Sigmoid colon (tissue), 7 donors: Measurements from ENCODE around the gene MKKS. TPM values are rescaled to one million over a fixed set of nuclear protein-coding genes. Genes with fewer than 3 reads are reported as not detected.
A peak's percentile ranks its signal among the peaks of the same experiment; 100 is the strongest.

Experiments
- DNase-seq: peaks from one replicate; pipeline ENCODE4 v3.0.0-alpha.2; 2019
- H3K27ac ChIP-seq, 4 donors: fragments of 200-600 bp; sonication (generic); one replicate each; pipeline ENCODE4 v1.5.1; 2016 to 2019; ENCODE audit warnings: mild to moderate bottlenecking in 1 of 4
- H3K27me3 ChIP-seq, 3 donors: fragments of 200-600 bp; sonication (generic); one replicate each; pipeline ENCODE4 v1.5.1; 2019; ENCODE audit warnings: mild to moderate bottlenecking in 1 of 3
- H3K36me3 ChIP-seq, 4 donors: fragments of 200-600 bp; sonication (generic); one replicate each; pipeline ENCODE4 v1.5.1; 2016 to 2019
- H3K4me1 ChIP-seq, 4 donors: fragments of 200-600 bp; sonication (generic); one replicate each; pipeline ENCODE4 v1.5.1; 2017 to 2019
- H3K4me3 ChIP-seq, 4 donors: fragments of 200-600 bp; sonication (generic); one replicate each; pipeline ENCODE4 v1.5.1; 2017 to 2019; ENCODE audit warnings: mild to moderate bottlenecking in 2 of 4, moderate library complexity in 1 of 4
- H3K9me3 ChIP-seq, 4 donors: fragments of 200-600 bp in 3 of 4; sonication (generic) in 3 of 4; one replicate each; pipeline versions ENCODE4 v1.5.1 to v1.6.1; 2013 to 2019
- EP300 ChIP-seq, 4 donors: sonication (generic); formaldehyde crosslinking; IDR thresholded peaks; one replicate each; pipeline ENCODE4 v1.6.1; 2017; ENCODE audit warnings: antibody characterized with exemption in 4 of 4
- POLR2A ChIP-seq, 2 donors: fragments of 450-650 bp; IDR thresholded peaks; one replicate each; pipeline ENCODE4 v1.6.1; 2016; ENCODE audit warnings: antibody characterized with exemption in 2 of 2, mild to moderate bottlenecking in 2 of 2, moderate library complexity in 2 of 2
- POLR2AphosphoS5 ChIP-seq, 4 donors: sonication (generic); formaldehyde crosslinking; IDR thresholded peaks; one replicate each; pipeline ENCODE4 v1.6.1; 2017; ENCODE audit warnings: antibody characterized with exemption in 4 of 4
- WGBS, 2 donors: extraction: QIAGEN DNeasy Blood & Tissue Kit; methylation state at CpG; one replicate each; pipeline ENCODE4 v1.1.7; 2013; 5-methylcytosine and 5-hydroxymethylcytosine counted together
- intact Hi-C: fragments of 100-400 bp; cut with DNase I; formaldehyde crosslinking; loops from one replicate; pipeline ENCODE4 v1.15.1; 2023
- polyA plus RNA-seq, 3 donors: library from polyadenylated mRNA; stranded (reverse); fragments of 200-250 nt; gene quantifications; one replicate each; pipeline ENCODE4 v1.2.3, GENCODE V29; 2013
- total RNA-seq, 4 donors: library from RNA; depleted of rRNA; stranded (reverse); fragments of >200 nt; gene quantifications; one replicate each; pipeline ENCODE4 v1.1.0, GENCODE V29; 2016
- TF ChIP-seq, protein P1 (sequence below), 4 experiments: fragments of 450-650 bp in 3 of 4; fragments of 200-600 bp in 1 of 4; IDR thresholded peaks; one replicate each; pipeline ENCODE4 v1.5.1; 2016 to 2019; ENCODE audit warnings: antibody characterized with exemption in 4 of 4, mild to moderate bottlenecking in 3 of 4, moderate library complexity in 2 of 4
- donor health status: healthy with polysubstance abuse.
- donor health status: Bipolar disorder and iron deficiency.
- donor health status: healthy.

Gene MKKS
- total and polyA plus RNA-seq, 7 donors = 16.2 to 29.8 (median 19.9) TPM

DNA sequence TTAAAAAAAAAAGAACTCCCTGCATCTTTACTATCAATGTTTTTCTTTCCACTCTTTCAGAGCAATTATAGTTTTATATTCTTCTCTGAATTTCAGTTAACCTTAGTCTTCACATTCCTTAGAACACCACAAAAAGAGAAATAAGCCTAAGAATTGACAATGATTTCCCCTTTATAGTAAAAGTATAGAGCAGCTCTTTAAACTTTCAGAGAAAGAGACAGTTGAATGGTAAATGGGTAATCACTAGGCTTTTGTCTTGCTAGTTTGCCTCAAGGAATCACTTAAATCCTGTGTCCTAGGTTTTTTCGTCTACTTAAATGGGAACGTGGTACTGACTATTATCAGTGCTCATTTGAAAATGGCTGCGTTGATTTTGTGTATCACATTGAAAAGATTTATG, 32.8 kb upstream of the MKKS start:
- no peak for TF ChIP-seq EP300 (IDR thresholded peaks at IDR 0.05)
- no peak for TF ChIP-seq POLR2A (IDR thresholded peaks at IDR 0.05)
- TF ChIP-seq, protein P1, sequence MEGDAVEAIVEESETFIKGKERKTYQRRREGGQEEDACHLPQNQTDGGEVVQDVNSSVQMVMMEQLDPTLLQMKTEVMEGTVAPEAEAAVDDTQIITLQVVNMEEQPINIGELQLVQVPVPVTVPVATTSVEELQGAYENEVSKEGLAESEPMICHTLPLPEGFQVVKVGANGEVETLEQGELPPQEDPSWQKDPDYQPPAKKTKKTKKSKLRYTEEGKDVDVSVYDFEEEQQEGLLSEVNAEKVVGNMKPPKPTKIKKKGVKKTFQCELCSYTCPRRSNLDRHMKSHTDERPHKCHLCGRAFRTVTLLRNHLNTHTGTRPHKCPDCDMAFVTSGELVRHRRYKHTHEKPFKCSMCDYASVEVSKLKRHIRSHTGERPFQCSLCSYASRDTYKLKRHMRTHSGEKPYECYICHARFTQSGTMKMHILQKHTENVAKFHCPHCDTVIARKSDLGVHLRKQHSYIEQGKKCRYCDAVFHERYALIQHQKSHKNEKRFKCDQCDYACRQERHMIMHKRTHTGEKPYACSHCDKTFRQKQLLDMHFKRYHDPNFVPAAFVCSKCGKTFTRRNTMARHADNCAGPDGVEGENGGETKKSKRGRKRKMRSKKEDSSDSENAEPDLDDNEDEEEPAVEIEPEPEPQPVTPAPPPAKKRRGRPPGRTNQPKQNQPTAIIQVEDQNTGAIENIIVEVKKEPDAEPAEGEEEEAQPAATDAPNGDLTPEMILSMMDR (IDR thresholded peaks at IDR 0.05) = no peak
- TF ChIP-seq POLR2AphosphoS5 (IDR thresholded peaks at IDR 0.05) = no peak
- Histone ChIP-seq H3K27me3 (no peaks in the 10 kb centered on the region), H3K36me3 (no peaks in the 10 kb centered on the region), H3K27ac (peak overlapping the region in 2 of 4 donors; percentile 60 to 72), H3K9me3 (no peaks in the 10 kb centered on the region), H3K4me3 (no peak overlapping the region), H3K4me1 (peaks cover 0 to 45% (median 29%) of the 10 kb centered on the region in 4 donors)
- 76 to 83% methylated on average over 3 of the region's 3 CpGs for WGBS, 2 donors
- DNase-seq = no peak
- intact Hi-C loops = loop anchor here (5.0 to 10.0 kb wide), 2 partner anchors 808 to 1075 kb away; no protein-coding TSS in a partner anchor

DNA sequence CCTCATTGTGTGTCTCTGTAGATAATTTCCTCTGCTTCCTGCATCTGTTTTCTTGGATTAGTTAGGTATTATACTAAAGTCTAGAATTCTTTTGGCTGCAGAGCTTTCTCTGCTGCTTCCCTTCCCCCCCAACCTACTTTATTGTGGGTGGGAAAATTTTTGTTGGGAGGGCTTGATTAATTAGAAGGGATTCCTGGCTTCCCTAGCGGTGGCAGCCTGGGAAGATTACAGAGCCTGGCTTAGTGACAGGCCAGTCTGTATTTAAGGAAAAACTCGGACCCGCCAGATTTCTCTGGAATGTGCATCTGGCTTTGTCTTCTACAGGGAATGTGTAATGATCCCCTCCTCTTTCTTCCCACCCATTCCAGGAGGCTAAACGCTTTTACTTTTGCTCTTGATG, 32.3 kb upstream of the MKKS start:
- no peaks in the 10 kb centered on the region for H3K36me3 ChIP-seq
- H3K4me1 ChIP-seq = peaks cover 0 to 45% (median 29%) of the 10 kb centered on the region in 4 donors
- intact Hi-C loops = loop anchor here (5.0 to 10.0 kb wide), 2 partner anchors 808 to 1076 kb away; no protein-coding TSS in a partner anchor
- 67 to 87% methylated on average over 4 of the region's 4 CpGs for WGBS, 2 donors
- H3K4me3 ChIP-seq = no peak overlapping the region
- peak overlapping the region in 3 of 4 donors; percentile 3 to 72 (median 60) for H3K27ac ChIP-seq
- no peaks in the 10 kb centered on the region for H3K9me3 ChIP-seq
- DNase-seq = no peak
- no peaks in the 10 kb centered on the region for H3K27me3 ChIP-seq
- TF ChIP-seq POLR2A (IDR thresholded peaks at IDR 0.05) (no peak), POLR2AphosphoS5 (IDR thresholded peaks at IDR 0.05) (no peak), EP300 (IDR thresholded peaks at IDR 0.05) (no peak)
- TF ChIP-seq, protein P1 (IDR thresholded peaks at IDR 0.05) = no peak

DNA sequence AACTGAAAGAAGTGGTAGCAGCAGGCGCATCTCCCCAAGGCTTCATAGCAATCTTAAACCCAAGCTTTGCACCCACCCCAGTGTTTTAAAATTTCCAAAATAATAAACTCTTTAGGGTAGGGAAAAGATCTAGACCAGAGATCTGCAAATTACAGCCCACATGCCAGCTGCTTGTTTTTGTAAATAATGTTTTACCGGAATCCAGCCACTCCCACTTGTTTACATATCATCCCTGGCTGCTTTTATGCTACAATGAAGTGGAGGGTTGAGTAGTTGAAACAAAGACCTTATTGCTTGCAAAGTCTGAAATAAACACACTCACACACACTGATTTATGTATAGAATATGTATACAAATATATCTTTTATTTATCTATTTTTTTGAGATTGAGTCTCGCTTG, 31.1 kb upstream of the MKKS start:
- H3K27ac ChIP-seq = no peak overlapping the region
- peaks cover 0 to 44% (median 27%) of the 10 kb centered on the region in 4 donors for H3K4me1 ChIP-seq
- H3K36me3 ChIP-seq = no peaks in the 10 kb centered on the region
- no peaks in the 10 kb centered on the region for H3K9me3 ChIP-seq
- H3K4me3 ChIP-seq = no peak overlapping the region
- no peak for DNase-seq
- 63 to 80% methylated on average over 3 of the region's 3 CpGs for WGBS, 2 donors
- H3K27me3 ChIP-seq = no peaks in the 10 kb centered on the region
- intact Hi-C loops = loop anchor here (5.0 to 10.0 kb wide), 2 partner anchors 810 to 1077 kb away; no protein-coding TSS in a partner anchor
- TF ChIP-seq EP300 (IDR thresholded peaks at IDR 0.05) (no peak), POLR2AphosphoS5 (IDR thresholded peaks at IDR 0.05) (no peak), POLR2A (IDR thresholded peaks at IDR 0.05) (no peak)
- TF ChIP-seq, protein P1 (IDR thresholded peaks at IDR 0.05) = no peak

DNA sequence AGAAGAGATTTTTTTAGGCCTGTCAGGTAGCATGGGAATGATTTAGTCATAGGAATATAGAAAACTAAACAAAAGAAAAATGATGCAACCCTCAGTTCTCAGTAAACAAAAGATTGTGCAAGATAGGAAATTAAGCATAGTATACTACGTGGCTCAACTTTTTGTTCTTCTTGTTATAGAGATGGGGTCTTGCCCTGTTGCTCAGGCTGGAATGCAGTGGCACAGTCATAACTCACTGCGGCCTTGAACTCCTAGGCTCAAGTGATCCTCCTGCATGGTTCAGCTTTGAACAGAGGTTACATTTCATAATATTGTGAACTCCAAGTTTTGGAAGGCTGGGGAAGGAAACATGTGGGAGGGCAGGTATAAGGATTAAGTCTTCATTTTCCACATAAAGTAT, 29.6 kb upstream of the MKKS start:
- no peak for TF ChIP-seq POLR2A (IDR thresholded peaks at IDR 0.05)
- TF ChIP-seq, protein P1 (IDR thresholded peaks at IDR 0.05) = no peak
- TF ChIP-seq POLR2AphosphoS5 (IDR thresholded peaks at IDR 0.05) = no peak
- TF ChIP-seq EP300 (IDR thresholded peaks at IDR 0.05) = no peak
- Histone ChIP-seq H3K4me1 (peaks cover 0 to 30% (median 20%) of the 10 kb centered on the region in 4 donors), H3K27me3 (no peaks in the 10 kb centered on the region), H3K4me3 (no peak overlapping the region), H3K27ac (no peak overlapping the region), H3K9me3 (no peaks in the 10 kb centered on the region), H3K36me3 (no peaks in the 10 kb centered on the region)
- intact Hi-C loops = loop anchor here (10.0 kb wide), 1 partner anchor 811 kb away; no protein-coding TSS in a partner anchor
- DNase-seq = no peak
- 92 to 93% methylated on average over 2 of the region's 2 CpGs for WGBS, 2 donors

DNA sequence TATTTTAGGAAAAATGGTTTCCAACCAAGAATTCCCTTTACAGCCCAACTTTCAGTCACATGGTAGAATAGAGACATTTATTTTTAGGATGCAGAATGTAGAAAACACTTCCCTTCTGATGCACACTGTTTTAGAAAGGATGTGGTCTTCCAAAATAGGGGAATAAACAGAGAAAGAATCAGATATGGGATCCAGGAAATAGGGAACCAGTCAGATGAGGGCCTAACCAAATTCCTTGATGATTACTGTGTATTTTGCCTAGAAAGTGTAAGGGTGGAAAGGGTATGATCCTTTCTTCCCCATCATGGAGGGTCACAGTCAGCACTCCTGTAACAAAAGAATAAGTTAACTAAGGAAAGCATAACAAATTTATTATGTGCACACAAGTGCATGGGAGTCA, 28.5 kb upstream of the MKKS start:
- no peaks in the 10 kb centered on the region for H3K9me3 ChIP-seq
- intact Hi-C loops = loop anchor here (10.0 kb wide), 1 partner anchor 812 kb away; no protein-coding TSS in a partner anchor
- no peak overlapping the region for H3K27ac ChIP-seq
- peaks cover 0 to 19% (median 10%) of the 10 kb centered on the region in 4 donors for H3K4me1 ChIP-seq
- H3K36me3 ChIP-seq = no peaks in the 10 kb centered on the region
- H3K4me3 ChIP-seq = no peak overlapping the region
- no peaks in the 10 kb centered on the region for H3K27me3 ChIP-seq
- no peak for DNase-seq
- TF ChIP-seq, protein P1 (IDR thresholded peaks at IDR 0.05) = no peak
- TF ChIP-seq POLR2AphosphoS5 (IDR thresholded peaks at IDR 0.05) (no peak), EP300 (IDR thresholded peaks at IDR 0.05) (no peak), POLR2A (IDR thresholded peaks at IDR 0.05) (no peak)
